Lower lobe of right lung (tissue), 2 donors: ENCODE results near the gene CCDC33. TPM values are rescaled to one million over a fixed set of nuclear protein-coding genes. Genes with fewer than 3 reads are reported as not detected.

Experiments
- ATAC-seq, 2 donors: fragments of 200-7000 bp; cut with Tn5 transposase; one replicate each; pipeline ENCODE4 v1.9.1; 2020 to 2022; ENCODE audit warnings: mild to moderate bottlenecking in 2 of 2, moderate library complexity in 2 of 2
- DNase-seq: peaks from one replicate; pipeline ENCODE4 v3.0.0-alpha.2; 2020
- H3K27ac ChIP-seq: fragments of 200-600 bp; one replicate; pipeline ENCODE4 v1.8.0; 2022
- H3K27me3 ChIP-seq: fragments of 200-600 bp; one replicate; pipeline ENCODE4 v1.8.0; 2022; ENCODE audit warnings: low read depth
- H3K36me3 ChIP-seq: fragments of 200-600 bp; one replicate; pipeline ENCODE4 v1.8.0; 2022; ENCODE audit warnings: mild to moderate bottlenecking
- H3K4me1 ChIP-seq: fragments of 200-600 bp; one replicate; pipeline ENCODE4 v1.8.0; 2022
- H3K4me3 ChIP-seq: fragments of 200-600 bp; one replicate; pipeline ENCODE4 v1.8.0; 2022; ENCODE audit warnings: mild to moderate bottlenecking
- H3K9me3 ChIP-seq: fragments of 200-600 bp; one replicate; pipeline ENCODE4 v1.8.0; 2022
- CTCF ChIP-seq: fragments of 200-600 bp; IDR thresholded peaks from one replicate; pipeline ENCODE4 v1.8.0; 2022; ENCODE audit warnings: antibody characterized with exemption, mild to moderate bottlenecking
- intact Hi-C: fragments of 100-400 bp; cut with DNase I; formaldehyde crosslinking; loops from one replicate; pipeline ENCODE4 v1.11.0; 2022
- total RNA-seq: library from RNA; stranded (reverse); fragmentation: NEBNext Ultra II Directional; extraction: Animal tissue kit (Norgen Biotek cat#: 25700); gene quantifications from one replicate; pipeline ENCODE4 v1.2.1, GENCODE V29; 2021
- donor health status: DM: no; HTN: yes; CAD: no; lungs with severe emphysema.

CCDC33 gene
- total RNA-seq, 1 donor from 2014 or later = 5.9 TPM

GRCh38 chr15:74362482-74362881 is 126.4 kb downstream of the CCDC33 start:
- no peak for DNase-seq
- no peak for TF ChIP-seq CTCF
- intact Hi-C loops = no loop called here

GRCh38 chr15:74364936-74365597 is 128.9 kb downstream of the CCDC33 start:
- no peak for TF ChIP-seq CTCF
- Histone ChIP-seq H3K27me3 (peaks cover 31% of the 10 kb centered on the region), H3K9me3 (no peaks in the 10 kb centered on the region), H3K4me1 (peaks cover 13% of the 10 kb centered on the region), H3K4me3 (peak overlapping the region; percentile 63), H3K27ac (peak overlapping the region; percentile 60), H3K36me3 (no peaks in the 10 kb centered on the region)
- intact Hi-C loops = no loop called here
- ATAC-seq (peak in 1 of 2 donors; percentile 5), DNase-seq (no peak)

More at GRCh38 chr15:74362482-74362881, 126.4 kb downstream of the CCDC33 start:
- Histone ChIP-seq H3K4me3 (no peak overlapping the region), H3K9me3 (no peaks in the 10 kb centered on the region), H3K4me1 (peaks cover 13% of the 10 kb centered on the region), H3K27me3 (peaks cover 24% of the 10 kb centered on the region), H3K36me3 (no peaks in the 10 kb centered on the region), H3K27ac (no peak overlapping the region)
- no peak for ATAC-seq

- Histone ChIP-seq H3K4me3 (peak overlapping the region; percentile 63), H3K4me1 (peaks cover 13% of the 10 kb centered on the region), H3K27ac (peak overlapping the region; percentile 60), H3K9me3 (no peaks in the 10 kb centered on the region), H3K27me3 (peaks cover 31% of the 10 kb centered on the region), H3K36me3 (no peaks in the 10 kb centered on the region)
- DNase-seq (peak; percentile 58), ATAC-seq (peak; percentile 82 to 87)
- no peak for TF ChIP-seq CTCF
- intact Hi-C loops = no loop called here
These were observed 129.7 kb downstream of the CCDC33 start for GRCh38 chr15:74365598-74366445.

GRCh38 chr15:74367296-74367854 is 131.2 kb downstream of the CCDC33 start, which contains the start of gene CYP11A1:
TSS of gene CYP11A1 (minus strand) at chr15:74367646. CDS start at chr15:74367585, 61 bp downstream.
- H3K4me3 ChIP-seq = no peak within 1 kb of the TSS
- intact Hi-C loops = no loop called here
- no peaks in the 10 kb centered on the region for H3K9me3 ChIP-seq
- peaks cover 31% of the 10 kb centered on the region for H3K27me3 ChIP-seq
- no peak within 1 kb of the TSS for H3K27ac ChIP-seq
- H3K36me3 ChIP-seq = no peaks in the 10 kb centered on the region
- TF ChIP-seq CTCF = no peak
- H3K4me1 ChIP-seq = peaks cover 13% of the 10 kb centered on the region
- ATAC-seq (no peak), DNase-seq (no peak)

GRCh38 chr15:74368121-74368520 is 132.0 kb downstream of the CCDC33 start:
- H3K9me3 ChIP-seq = no peaks in the 10 kb centered on the region
- no peak for ATAC-seq
- H3K27me3 ChIP-seq = peaks cover 33% of the 10 kb centered on the region
- intact Hi-C loops = no loop called here
- no peak for DNase-seq
- no peak overlapping the region for H3K4me3 ChIP-seq
- H3K36me3 ChIP-seq = no peaks in the 10 kb centered on the region
- TF ChIP-seq CTCF = no peak
- peaks cover 13% of the 10 kb centered on the region for H3K4me1 ChIP-seq
- H3K27ac ChIP-seq = no peak overlapping the region
